GM18511 (cell line): Measurements from ENCODE around the gene C14orf132.

Experiments used
- ATAC-seq: cut with Tn5 transposase; IDR thresholded peaks from one replicate; pipeline ENCODE4 v1.9.1; 2021; ENCODE audit warnings: mild to moderate bottlenecking, moderate library complexity; ENCODE audit not compliant: unreplicated experiment

Gene C14orf132

DNA sequence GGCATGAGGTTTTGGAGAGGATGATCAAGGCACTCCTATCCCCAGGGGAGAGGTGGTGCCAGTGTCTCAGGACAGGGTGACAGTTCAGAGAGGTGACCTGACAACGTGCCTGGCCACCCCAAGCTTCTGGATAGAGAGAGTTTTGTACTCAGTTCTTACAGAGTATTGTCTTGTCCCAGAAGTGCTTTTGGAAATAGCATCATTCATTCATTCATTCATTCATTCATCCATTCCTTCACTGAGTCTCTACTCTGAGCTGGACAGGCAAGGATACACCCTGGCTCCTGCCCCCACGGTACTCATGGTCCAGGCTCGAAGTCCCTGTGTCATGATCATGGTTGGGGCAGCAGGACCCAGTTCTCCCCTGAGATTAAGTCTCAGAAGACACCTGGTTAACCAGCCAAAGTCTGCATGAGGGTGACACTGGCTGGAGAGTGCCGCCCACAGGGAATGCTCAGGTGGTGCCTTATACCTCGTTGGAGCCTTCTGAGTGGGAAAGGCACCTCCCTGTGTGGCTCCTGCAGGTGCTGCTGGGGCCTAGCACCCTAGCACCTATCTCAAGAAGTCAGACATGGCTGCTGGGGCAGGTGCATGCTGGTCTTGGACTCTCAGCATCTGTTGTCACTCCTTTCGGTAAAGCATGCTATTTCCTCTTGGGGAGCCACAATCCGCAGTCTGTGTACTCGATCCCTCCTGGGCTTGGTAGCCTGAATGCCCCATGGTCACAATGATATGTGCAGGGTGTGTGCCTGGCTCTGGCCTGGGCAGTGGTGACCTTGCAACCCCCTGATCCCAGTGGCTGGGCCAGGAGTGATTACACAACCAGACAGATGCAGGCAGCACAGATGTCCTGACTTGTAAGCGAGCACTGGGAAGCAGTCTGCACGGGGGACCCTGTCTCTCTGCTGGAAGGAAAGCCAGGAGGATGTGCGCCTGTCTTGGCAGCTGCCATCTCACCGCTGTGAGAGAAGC is 57.8 kb downstream of the C14orf132 start:
- ATAC-seq, result no peak

DNA sequence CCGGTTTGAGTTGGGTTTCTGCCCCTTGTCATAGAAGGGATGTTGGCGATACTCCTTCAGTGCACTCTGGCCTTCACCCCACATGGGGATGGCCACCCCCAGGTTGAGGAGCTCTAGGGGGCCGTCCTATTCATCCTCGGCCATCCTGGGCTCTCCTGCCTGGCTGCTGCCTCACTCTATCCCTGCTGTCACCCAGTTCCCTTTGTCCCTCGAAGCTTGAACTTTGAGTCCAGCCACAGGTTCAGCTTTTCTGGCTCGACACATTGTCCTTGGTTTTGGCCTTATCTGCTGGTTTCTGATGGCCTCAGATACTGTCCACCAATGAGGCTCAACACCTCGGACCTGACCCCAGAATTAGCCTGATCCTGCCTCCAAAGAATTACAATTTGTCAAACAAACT is 58.6 kb downstream of the C14orf132 start:
- ATAC-seq, result no peak

DNA sequence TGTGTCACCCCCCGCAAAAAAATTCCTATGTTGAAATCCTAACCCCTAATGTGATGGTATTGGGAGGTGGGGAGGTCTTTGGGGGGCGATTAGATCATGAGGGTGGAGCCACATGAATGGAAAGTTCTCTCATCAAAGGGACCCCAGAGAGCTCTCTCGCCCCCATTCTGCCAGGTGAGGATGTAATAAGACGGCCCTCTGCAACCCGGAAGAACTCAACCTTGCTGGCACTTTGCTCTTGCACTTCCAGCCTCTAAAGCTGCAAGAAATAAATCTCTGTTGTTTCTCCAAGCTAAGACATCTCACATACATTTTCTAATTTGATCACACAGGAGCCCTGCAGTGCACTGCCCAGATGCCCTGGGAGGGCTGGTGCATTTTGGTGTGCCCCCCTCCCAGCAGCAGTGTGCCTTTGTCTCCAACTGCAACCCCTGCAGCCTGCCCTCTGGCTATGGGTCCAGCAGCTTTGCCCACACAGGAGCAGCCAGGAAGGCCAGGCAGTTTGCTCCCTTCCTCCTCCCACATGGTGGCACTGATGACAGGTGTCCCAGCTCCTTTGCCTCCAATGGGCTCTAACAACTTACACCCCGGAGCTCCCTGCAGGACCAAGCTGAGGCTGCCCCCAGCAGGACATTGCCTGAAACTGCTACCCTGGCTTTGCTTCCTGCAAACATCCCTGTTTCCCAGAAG is 59.3 kb downstream of the C14orf132 start:
- no peak for ATAC-seq

DNA sequence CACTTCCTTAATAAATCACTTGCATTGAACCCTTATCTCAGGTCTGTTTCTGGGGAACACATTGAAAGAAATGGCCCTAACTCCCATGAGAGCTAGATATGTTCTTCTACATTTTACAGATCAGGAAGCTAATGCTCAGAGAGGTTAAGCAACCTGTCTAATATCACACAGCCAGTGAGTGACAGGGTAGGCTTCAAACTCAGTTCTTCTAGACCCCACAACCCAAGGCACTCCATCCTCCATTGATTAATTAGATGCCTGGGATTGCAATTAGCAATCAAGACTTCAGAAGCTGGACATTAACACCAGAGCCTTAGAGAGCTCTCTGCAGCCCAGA is 59.8 kb downstream of the C14orf132 start:
- no peak for ATAC-seq

DNA sequence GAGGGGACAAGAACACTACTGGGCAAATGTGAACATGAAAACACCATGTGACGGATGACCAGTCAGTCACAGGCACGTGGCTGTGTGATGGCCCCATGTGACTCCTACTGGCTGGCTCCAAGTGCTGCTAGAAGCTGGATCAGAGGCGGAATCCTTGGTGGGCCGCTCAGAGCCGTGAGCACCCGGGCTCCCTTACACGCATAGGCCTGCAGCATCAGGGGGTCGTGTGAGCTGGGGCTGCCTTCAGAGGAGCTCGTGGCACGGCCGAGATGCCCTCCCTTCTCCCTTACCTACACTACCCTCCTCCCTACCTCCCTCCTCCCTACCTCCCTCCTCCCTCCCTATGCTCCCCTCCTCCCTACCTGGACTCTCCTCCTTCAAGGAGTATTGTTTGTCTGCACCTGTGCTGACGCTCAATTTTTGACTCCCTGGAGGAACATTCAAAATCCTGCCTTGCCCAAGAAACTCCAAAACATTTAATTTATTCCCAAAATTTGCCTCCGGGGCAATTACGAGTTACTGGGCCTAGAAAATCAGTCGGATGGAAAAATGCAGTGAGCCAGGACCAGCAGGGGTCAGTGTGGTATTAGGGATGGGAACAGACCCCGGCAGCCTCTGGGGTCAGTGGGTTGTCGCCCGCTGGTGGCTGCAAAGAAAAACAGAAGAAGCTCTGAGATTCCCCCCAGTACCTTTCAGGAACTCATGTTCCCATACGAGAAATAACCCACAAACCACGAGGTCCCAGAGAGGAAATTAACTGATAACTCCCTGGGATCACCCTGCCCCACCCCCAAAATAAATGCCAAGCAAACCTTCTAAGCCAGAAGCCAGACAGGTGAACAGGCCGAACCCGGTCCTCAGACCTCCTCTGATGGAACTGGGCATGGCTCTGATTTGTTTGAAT is 61.3 kb downstream of the C14orf132 start:
- peak; percentile 63 for ATAC-seq

DNA sequence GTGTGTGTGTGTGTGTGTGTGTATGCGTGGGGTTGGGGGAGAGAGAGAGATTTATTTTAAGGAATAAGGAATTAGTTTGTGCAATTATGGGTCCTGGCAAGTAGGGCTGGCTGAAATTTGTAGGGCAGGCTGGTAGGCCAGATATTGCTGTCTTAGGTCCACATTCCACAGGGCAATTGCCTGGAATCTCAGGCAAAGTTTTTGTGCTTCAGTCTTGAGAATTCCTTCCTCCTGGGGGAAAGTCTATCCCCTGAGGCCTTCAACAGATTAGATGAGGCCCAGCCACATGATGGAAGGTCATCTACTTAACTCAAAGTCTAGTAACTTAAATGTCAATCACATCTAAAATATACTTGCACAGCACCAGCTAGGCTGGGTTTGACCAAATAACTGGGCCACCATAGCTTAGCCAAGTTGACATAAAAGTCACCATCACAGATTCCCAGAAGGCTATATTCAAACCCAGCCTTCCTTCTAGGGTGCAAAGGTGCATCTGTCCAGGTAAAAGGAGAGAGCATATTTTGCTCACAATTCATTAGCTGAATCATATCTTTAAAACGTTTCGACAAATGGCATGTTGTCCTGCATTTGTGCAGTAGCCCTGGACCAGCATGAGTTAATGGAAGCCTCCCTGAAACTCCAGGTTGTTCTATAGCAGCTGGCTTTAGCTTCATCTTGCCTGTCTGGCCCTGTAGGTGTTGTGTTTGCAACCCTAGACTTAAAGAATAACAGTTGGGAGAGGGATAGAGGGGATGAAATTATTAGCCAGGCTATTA is 63.1 kb downstream of the C14orf132 start:
- ATAC-seq, result no peak

DNA sequence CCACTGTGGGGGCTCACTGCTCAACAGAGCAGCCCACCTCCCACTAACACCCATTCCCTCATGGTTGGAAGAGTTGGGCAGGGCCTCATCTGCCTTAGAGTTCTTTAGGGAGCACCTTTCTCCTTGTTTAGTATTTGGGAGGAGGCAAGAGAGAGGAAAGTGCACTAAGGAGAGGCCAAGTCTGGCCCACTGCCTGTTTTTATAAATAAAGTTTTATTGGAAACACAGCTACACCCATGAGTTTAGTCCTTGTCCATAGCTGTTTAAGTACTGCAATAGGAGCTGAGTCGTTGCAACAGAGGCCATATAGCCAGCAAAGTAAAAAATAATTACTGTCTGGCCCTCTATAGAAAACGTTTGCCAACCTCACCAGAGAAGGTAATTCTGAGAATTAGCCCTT is 63.9 kb downstream of the C14orf132 start:
- ATAC-seq, result no peak

DNA sequence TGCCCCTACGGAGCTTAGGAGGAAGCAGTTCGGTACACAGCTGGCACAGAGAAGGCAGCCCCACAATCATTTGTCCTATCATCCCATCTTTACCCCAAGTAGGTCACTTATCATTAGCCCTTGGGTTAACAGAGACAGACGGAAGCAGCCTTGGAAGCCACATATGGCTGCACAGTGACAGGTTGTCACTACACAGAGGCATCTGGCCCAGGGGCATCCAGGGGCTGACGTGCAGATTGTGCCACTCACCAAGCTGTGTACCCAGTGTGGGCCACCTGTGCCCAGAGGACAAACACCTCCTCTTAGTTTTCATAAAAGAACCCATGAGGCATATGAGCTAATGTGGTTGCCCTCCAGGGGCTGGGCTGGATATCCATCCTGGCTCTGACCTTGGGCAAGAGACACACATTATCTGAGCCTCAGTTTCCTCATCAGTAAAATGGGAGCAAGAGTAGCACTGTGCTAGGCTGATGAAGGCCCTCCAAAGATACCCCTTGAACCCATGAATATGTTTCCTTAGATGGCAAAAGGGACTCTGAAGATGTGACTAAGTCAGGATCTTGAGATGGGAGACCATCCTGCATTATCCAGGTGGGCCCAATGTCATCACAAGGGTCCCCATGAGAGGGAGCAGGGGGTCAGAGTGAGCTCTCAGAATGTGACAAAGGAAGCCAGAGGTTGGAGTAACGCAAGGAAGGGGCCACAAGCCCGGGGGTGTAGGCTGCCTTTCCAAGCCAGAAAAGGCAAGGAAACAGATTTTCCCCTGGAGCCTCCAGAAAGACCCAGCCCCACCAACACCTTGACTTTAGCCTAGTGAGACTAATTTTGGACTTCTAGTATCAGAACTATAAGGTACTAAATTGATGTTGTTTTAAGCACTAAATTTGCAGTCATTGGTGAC is 64.6 kb downstream of the C14orf132 start:
- no peak for ATAC-seq

DNA sequence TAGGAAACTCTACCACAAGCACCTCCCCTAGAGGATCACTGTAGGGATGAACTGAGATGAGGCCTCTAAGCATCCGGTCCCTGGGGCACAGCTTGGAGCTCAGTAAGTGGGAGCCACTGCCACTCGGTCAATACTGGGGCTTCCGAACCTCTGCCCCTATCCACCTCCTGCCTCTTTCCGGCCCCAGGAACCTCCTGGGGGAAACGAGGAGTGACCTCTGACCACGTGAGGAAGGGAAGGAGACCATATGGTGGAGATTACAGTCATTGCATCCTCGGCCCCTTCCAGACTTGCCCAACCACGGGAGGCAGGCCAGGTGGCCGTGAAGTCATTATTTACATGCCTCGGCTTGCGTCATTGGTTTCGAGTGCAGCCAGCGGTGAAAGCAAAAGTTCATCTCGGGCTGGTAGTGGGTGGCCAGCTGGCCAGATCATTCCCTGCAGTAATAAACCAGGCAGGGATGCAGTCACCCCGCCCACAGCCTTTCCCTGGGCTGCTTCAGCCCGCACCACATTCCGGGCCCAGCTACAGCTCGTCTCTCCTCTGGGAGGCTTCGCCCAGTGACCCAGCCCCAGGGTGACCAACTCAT is 65.4 kb downstream of the C14orf132 start:
- no peak for ATAC-seq

DNA sequence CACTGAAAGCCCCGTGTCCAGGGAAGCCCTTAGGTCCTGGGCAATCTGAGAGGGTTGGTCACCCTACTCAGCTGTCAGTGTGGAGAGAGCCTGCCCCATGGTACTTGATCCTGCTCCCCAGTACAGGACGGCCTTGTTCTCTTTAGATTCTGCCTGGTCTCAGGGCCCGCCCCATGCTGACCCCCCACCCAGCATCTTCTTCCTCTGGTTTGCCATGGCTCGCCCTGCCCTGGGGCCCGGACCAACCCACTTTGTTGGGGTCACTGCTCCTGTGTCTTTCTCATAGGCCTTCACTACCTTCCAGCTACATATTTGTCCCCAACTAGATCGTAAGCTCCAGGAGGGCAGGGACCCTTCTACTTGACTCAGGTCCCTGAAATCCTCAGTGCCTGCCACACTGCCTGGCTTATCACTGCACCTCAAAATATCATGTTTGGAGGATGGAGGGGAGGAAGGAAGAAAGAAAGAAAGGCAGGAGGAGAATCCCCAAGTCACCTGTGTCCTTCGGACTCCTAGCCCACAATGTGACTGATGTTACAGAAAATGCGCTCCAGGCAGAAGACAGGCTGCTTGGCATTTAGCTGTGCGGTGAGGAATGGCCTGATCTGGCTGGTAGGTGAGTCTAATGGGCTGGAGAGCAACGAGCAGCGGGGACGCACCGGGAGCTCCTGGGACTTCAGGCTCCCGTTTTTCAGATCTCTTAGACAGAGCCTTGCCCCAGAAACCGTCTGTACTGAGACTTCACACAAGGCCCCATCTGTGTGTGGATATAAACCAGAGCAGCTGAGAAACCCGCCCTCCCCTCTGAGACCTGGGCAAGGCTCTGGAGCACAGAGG is 66.1 kb downstream of the C14orf132 start:
- no peak for ATAC-seq

DNA sequence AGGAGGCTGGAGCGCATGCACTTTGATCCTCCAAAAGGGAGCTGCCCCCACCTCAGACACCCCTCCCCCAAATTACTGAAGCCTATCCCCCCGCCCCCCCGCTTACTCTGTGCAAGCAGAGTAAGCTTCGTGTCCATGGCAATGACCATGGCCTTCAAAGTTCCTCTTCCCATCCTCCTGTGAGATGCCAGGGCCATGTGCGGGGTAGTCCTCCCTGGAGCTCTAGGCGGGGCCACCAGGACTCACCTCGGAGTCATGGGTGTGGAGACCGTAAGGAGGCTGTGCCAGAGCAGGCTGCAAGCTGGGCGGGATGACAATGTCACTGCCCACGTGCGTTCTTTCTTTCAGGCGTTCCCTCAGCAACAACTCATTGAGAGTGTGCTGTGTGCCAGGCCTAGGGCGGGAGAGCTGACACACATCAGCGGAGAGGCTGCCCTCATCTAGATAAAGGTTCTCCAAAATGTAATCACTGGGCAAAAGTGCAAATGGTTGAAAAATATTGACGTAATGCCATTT is 66.8 kb downstream of the C14orf132 start:
- ATAC-seq, result no peak

DNA sequence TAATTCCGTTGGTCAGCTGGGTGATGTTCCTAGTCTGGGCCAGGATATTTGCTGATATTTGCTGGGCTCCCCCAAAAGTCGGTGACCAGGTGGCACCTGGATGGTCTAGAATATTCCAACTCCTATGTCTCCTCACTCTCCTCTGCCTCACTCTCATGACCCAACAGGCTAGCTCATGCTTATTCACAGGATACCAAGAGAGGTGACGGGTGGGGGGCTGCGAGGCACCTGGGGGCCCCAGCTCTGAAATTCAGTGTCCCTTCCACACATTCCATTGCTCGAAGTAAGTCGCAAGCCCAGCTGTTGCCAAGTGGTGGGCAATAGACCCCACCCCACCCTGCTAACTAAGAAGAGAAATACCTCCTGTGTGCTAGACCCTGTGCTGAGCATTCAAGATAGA is 67.7 kb downstream of the C14orf132 start:
- ATAC-seq, result no peak

DNA sequence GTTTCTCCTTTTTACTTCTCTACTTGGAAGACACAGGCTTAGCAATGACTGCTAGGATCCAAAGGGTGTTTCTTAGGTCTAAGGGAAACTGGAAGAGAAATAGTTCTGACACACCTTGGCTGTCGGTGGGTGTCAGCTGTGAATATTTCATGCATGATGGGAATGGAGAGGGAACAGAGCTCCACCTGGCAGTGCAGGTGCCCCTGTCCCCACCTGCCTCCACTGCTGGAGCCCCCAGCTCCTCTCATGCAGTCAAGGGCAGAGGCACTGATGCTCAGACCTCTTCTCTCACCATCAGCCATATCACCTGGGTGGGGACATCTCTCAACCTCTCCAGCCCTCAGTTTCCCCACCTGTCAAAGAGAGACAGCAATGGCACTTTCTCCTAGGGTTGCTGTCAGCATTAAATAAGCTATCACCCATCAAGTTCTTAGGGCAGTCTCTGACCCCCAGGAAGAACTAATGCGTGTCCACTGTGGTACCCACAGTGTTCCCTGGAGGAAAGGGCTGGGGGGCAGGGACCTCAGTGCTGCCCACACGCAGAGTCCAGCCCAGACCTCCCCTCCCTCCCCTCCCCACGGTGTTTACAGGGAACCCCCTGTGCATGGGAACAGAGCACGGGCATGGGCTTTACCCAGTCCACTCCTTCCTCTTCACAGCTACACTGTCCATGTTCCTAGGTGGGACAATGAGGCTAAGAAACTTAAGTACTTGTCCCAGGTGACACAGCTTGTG is 69.1 kb downstream of the C14orf132 start:
- ATAC-seq, result no peak

DNA sequence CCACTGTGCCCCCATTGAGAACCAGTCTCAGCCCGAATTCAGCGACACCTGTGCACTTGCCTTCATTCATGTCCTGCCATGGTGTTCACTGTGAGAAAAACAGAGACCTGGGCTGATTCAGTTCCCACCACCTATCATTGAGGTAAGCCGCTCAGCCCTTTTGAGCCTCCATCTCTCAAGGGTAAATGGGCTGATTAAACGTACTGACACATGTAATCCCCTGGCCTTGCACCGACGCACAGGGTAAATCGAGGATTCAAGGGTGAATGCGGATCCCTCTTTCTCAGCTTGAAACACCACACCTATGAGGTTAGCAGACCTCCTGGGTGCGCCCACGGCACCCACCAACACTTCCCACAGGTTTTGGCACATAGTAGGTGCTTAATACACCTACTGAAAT is 69.7 kb downstream of the C14orf132 start:
- no peak for ATAC-seq

DNA sequence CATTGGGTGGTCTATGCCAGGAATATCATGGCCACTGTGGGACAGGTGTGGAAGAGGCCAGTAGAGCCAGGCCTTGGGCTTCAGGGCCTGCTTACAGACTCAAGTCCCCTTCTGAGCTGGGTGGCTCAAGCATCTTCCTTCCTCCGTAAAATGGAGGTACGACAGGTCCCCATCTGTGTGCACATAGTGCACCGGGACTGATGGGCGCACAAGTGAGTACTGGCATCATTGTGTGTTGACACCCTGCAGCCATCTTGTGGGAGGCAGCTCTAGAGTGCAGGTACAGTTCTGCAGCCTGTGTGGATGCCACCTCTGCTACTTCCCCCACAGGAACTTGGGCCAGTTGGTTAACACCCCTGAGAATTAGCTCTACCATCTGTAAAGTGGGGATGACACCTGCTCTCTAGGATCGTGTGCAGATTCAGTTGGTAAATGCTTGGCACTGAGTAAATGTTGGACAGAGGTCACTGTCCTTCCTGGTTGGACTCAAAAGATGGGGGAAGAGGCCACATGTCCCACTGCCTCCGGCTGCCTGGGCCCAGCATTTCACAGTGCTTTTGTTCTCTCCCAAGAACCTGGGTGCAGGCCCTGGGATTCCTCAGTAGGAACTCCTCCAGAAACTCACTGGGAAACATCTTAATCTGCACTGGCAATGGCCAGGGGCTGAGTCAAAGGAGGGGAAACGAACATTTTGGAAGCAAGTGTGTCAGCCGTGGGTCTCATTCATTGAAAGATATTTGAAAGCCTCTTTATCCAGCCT is 70.6 kb downstream of the C14orf132 start:
- no peak for ATAC-seq

DNA sequence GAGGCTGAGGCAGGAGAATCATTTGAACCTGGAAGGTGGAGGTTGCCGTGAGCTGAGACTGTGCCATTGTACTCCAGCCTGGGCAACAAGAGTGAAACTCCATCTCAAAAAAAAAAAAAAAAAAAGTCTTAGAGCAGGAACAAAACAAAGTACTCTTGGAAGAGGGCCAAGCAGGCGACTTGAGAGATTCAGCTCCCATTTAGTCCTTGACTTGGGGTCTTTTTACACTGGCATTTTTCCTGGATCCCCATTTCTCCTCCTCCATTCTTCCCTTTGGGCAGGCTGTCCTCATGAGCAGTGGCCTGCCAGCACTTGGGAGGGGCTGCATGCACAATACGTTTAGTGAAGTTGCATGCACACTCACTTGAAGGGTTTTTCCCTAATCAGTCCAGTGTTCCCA is 72.9 kb downstream of the C14orf132 start:
- no peak for ATAC-seq

DNA sequence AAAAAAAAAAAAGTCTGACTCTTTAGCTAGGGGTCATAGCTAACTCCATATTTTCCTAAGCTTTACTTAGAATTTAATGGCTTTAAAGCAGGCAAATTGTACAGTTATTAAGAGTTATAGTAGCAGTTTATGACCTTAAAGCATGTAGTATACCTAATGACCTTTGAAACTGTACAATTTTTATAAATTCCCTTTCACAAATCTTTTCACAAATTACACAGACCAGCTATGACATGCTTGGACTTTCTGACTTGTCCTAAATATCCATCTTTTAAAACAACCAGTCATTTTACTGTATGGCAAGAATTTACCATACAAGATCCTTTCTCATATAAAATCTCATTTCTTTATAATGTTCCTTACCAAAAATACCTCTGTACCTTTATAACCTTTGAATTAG is 74.8 kb downstream of the C14orf132 start:
- ATAC-seq, result no peak
